Ishikawa (cell line): ENCODE results near the gene DOCK8.

Experiments
- CEBPB ChIP-seq: IDR thresholded peaks from 2 replicates; pipeline ENCODE4 v1.6.1; 2012
- CREB1 ChIP-seq: IDR thresholded peaks from 2 replicates; pipeline ENCODE4 v1.6.1; 2012; ENCODE audit warnings: low read depth
- EGR1 ChIP-seq: IDR thresholded peaks from 2 replicates; pipeline ENCODE4 v1.6.1; 2012
- EP300 ChIP-seq: IDR thresholded peaks from 2 replicates; pipeline ENCODE4 v1.6.1; 2012; ENCODE audit warnings: borderline replicate concordance
- FOXM1 ChIP-seq: IDR thresholded peaks from 2 replicates; pipeline ENCODE4 v1.6.1; 2012; ENCODE audit warnings: low read depth, borderline replicate concordance
- NFIC ChIP-seq: IDR thresholded peaks from 2 replicates; pipeline ENCODE4 v1.6.1; 2012
- RAD21 ChIP-seq: IDR thresholded peaks from 2 replicates; pipeline ENCODE4 v1.6.1; 2012; ENCODE audit warnings: low read depth
- TAF1 ChIP-seq: IDR thresholded peaks from 2 replicates; pipeline ENCODE4 v1.6.1; 2012; ENCODE audit warnings: low read depth, mild to moderate bottlenecking
- TCF12 ChIP-seq: IDR thresholded peaks from 2 replicates; pipeline ENCODE4 v1.6.1; 2012; ENCODE audit warnings: low read depth
- TEAD4 ChIP-seq: IDR thresholded peaks from 2 replicates; pipeline ENCODE4 v1.6.1; 2012
- YY1 ChIP-seq: IDR thresholded peaks from 2 replicates; pipeline ENCODE4 v1.6.1; 2012; ENCODE audit warnings: low read depth
- ZBTB7A ChIP-seq: IDR thresholded peaks from 2 replicates; pipeline ENCODE4 v1.6.1; 2012; ENCODE audit warnings: low read depth
- TF ChIP-seq, protein P1 (sequence below): IDR thresholded peaks from 2 replicates; pipeline ENCODE4 v1.6.1; 2012
- TF ChIP-seq, protein P2 (sequence below): IDR thresholded peaks from 2 replicates; pipeline ENCODE4 v1.6.1; 2012; ENCODE audit warnings: low read depth, mild to moderate bottlenecking
- TF ChIP-seq, protein P3 (sequence below): IDR thresholded peaks from 2 replicates; pipeline ENCODE4 v1.6.1; 2012

The DOCK8 gene

DNA sequence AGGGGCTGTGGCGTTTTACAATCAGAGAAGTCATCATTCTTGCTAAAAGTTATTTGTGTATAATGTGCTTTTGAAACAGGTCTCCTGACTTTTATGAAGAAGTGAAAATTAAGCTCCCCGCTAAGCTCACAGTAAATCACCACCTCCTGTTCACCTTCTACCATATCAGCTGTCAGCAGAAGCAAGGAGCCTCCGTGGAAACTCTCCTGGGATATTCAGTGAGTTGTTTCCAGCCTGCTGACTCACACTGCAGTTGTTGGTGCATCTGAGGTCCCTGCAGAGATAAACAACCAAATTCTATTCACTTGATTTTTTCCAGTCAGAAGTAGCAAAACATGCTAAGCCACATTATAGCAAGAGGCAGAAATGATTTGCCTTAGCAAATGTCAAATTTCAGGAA is 156.7 kb downstream of the DOCK8 start:
- no peak for TF ChIP-seq EGR1
- TF ChIP-seq, protein P1, sequence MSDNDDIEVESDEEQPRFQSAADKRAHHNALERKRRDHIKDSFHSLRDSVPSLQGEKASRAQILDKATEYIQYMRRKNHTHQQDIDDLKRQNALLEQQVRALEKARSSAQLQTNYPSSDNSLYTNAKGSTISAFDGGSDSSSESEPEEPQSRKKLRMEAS, result no peak
- TF ChIP-seq TAF1, result no peak
- TF ChIP-seq, protein P2, sequence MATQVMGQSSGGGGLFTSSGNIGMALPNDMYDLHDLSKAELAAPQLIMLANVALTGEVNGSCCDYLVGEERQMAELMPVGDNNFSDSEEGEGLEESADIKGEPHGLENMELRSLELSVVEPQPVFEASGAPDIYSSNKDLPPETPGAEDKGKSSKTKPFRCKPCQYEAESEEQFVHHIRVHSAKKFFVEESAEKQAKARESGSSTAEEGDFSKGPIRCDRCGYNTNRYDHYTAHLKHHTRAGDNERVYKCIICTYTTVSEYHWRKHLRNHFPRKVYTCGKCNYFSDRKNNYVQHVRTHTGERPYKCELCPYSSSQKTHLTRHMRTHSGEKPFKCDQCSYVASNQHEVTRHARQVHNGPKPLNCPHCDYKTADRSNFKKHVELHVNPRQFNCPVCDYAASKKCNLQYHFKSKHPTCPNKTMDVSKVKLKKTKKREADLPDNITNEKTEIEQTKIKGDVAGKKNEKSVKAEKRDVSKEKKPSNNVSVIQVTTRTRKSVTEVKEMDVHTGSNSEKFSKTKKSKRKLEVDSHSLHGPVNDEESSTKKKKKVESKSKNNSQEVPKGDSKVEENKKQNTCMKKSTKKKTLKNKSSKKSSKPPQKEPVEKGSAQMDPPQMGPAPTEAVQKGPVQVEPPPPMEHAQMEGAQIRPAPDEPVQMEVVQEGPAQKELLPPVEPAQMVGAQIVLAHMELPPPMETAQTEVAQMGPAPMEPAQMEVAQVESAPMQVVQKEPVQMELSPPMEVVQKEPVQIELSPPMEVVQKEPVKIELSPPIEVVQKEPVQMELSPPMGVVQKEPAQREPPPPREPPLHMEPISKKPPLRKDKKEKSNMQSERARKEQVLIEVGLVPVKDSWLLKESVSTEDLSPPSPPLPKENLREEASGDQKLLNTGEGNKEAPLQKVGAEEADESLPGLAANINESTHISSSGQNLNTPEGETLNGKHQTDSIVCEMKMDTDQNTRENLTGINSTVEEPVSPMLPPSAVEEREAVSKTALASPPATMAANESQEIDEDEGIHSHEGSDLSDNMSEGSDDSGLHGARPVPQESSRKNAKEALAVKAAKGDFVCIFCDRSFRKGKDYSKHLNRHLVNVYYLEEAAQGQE, result no peak
- no peak for TF ChIP-seq TEAD4

DNA sequence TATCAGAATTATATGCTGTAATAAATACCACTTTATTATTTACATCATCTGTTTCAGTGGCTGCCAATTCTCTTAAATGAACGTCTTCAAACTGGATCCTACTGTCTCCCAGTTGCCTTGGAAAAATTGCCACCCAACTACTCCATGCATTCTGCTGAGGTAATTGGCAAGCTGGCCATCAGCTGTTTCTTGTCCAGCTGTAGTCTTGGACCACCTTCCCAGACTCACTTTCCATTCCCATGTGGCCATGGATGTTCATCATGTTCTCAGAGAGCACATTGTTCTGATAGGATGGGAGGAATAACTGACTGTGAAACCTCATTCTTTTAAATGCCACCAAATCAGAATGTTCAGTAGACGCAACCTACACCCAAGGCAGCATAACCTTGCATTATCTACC is 157.5 kb downstream of the DOCK8 start:
- TF ChIP-seq ZBTB7A, result no peak
- TF ChIP-seq, protein P2, result no peak
- TF ChIP-seq, protein P1, result no peak
- no peak for TF ChIP-seq YY1
- TF ChIP-seq TCF12, result no peak
- TF ChIP-seq RAD21, result no peak
- no peak for TF ChIP-seq CREB1
- TF ChIP-seq, protein P3, sequence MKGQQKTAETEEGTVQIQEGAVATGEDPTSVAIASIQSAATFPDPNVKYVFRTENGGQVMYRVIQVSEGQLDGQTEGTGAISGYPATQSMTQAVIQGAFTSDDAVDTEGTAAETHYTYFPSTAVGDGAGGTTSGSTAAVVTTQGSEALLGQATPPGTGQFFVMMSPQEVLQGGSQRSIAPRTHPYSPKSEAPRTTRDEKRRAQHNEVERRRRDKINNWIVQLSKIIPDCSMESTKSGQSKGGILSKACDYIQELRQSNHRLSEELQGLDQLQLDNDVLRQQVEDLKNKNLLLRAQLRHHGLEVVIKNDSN, result no peak
- TF ChIP-seq FOXM1, result no peak
- TF ChIP-seq TEAD4, result no peak
- TF ChIP-seq NFIC, result no peak
- no peak for TF ChIP-seq EP300
- no peak for TF ChIP-seq CEBPB

DNA sequence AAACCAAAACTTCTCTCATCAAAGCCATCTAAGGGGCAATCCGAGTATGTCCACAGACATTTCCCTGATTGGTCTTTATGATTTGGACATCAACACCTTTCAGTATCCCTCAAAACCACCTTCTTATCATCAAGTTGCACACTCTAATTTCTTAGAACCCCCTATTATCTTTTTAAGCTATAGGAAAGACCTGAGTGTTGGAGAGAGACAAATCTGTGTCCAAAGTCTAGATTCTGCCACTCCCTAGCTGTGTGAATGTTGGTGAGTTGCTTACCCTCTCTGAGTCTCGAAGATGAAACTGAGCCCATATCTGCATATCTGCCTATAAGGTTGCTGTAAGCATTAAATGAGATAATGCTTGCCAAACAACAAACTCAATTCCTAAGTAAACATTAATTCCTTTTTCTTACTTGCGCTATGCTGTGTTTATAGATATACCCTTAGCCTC is 159.1 kb downstream of the DOCK8 start:
- TF ChIP-seq CREB1 (no peak), EGR1 (no peak), CEBPB (no peak), TAF1 (no peak), TEAD4 (no peak), TCF12 (no peak), NFIC (no peak), EP300 (no peak), YY1 (no peak), ZBTB7A (no peak), FOXM1 (no peak)
- TF ChIP-seq, protein P3, result no peak
- TF ChIP-seq, protein P2, result no peak
- TF ChIP-seq, protein P1, result no peak

DNA sequence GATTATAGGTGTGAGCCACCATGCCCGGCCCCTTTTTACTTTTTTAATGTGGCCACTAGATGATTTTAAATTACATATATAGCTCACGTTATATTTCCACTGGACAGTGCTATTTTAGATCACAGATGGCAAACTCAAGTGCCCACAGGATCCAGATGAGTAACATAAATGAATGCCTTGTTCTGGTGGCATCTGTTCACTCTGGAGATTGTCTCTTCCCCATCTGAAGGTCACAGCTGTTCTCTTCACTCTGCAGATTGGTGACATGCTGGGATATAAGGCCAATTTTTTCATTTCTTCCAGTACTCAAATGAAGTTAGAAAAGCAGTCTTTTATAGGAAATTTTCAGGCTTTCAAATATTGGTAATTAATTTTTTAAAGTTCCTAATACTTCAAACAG is 160.1 kb downstream of the DOCK8 start:
- no peak for TF ChIP-seq TAF1
- TF ChIP-seq CEBPB, result no peak
- no peak for TF ChIP-seq EP300
- TF ChIP-seq TCF12, result no peak
- TF ChIP-seq, protein P1, result no peak
- TF ChIP-seq, protein P3, result no peak
- TF ChIP-seq FOXM1, result no peak
- no peak for TF ChIP-seq ZBTB7A
- TF ChIP-seq NFIC, result no peak
- no peak for TF ChIP-seq YY1
- no peak for TF ChIP-seq TEAD4
- TF ChIP-seq RAD21, result no peak
